ENCODE results near the gene PCK1.

- TF ChIP-seq TAF1 (IDR thresholded peaks at IDR 0.05; ENCODE audit: borderline replicate concordance, insufficient read depth, low read length), result no peak
- no peak for TF ChIP-seq POLR2AphosphoS5 (IDR thresholded peaks at IDR 0.05; ENCODE audit: low read depth, low read length)
- no peak for TF ChIP-seq REST (IDR thresholded peaks at IDR 0.05; ENCODE audit: insufficient read depth in 1 of 2, low read depth in 2 of 2, low read length in 2 of 2)
Observed at GRCh38 chr20:57568960-57569359, 8.1 kb downstream of the PCK1 start.
